NCI-H82 treated with DMSO at 0.1 percent for 48 hours (cell line): ENCODE data around the gene NPDC1.
A peak's percentile ranks its signal among the peaks of the same experiment; 100 is the strongest.

Source experiments
- DNase-seq: peaks from one replicate; lab custom pipeline; 2025; ENCODE audit not compliant: unreplicated experiment; lab: John Stamatoyannopoulos, UW

Gene NPDC1, protein sequence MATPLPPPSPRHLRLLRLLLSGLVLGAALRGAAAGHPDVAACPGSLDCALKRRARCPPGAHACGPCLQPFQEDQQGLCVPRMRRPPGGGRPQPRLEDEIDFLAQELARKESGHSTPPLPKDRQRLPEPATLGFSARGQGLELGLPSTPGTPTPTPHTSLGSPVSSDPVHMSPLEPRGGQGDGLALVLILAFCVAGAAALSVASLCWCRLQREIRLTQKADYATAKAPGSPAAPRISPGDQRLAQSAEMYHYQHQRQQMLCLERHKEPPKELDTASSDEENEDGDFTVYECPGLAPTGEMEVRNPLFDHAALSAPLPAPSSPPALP

GRCh38 chr9:137046088-137046787 lies at the start of gene NPDC1:
NPDC1 (minus strand) TSS chr9:137046177; CDS start chr9:137045989, 188 bp downstream.
- peak; percentile 31 for DNase-seq

GRCh38 chr9:137089232-137089947 lies 43.4 kb upstream of the NPDC1 start:
- no peak for DNase-seq

- no peak for DNase-seq
Measured at GRCh38 chr9:137088121-137088520, 42.1 kb upstream of the NPDC1 start.

DNA sequence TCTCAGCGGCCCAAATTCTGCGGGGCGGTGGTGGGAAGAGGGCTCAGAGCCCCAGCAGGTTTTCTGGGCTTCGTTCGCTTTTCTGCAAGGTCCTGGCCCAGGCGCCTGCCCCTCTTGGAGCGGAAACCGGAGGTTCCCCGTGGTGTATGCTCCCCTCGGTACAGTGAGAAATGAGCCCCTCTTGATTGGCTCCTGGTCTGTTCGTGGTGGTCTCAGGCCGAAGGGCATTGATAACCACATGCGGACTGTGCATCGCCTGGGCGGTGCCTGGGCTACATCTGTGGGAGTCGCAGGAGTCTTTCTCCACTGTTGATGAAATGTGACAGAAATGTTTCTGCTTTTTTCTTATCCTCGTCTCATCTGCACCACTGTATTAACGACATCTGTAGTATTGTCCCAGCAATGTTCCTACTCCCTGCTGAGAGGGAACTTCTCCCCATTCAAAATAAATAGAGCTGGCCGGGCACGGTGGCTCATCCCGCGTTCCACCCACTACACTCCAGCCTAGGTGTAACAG lies 41.5 kb upstream of the NPDC1 start:
- no peak for DNase-seq

- peak; percentile 96 for DNase-seq
Measured at GRCh38 chr9:137086531-137087408, 40.8 kb upstream of the NPDC1 start, which contains the start of gene MAN1B1. MAN1B1 (plus strand) TSS chr9:137086985; CDS start chr9:137087000, 15 bp downstream.

DNA sequence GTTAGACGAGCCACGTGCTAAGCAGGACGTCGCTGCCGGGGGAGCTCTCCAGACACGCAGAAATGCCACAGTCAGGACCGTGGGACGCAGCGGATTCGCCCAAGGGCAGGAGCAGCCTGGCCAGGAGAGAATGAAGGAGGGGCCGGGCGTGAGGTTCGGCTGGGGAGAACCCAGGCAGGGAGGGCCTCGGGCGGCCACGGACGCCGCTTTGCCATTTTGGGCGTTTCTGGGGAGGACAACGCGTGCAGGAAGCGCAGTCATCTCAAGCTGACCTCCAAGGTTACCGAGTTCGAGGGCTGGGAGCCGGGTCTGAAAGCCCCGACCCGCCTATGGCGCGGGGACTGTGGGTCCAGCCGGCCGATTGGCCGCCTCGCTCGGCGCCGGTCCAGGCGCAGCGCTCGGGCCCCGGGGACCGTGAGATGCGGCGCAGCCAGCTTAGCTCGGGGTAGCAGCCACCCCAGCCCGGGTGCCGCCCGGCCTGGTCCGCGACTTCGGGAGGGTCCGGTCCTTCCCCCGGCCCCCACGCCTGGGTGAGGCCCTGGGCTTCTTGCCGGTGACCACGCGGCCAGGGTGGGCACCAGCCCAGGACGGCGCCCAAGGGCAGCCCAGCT lies 40.0 kb upstream of the NPDC1 start:
- no peak for DNase-seq

- no peak for DNase-seq
Measured at GRCh38 chr9:137084526-137084925, 38.5 kb upstream of the NPDC1 start.

GRCh38 chr9:137083394-137084004 lies 37.5 kb upstream of the NPDC1 start:
- peak; percentile 75 for DNase-seq

- no peak for DNase-seq
Measured at GRCh38 chr9:137082925-137083290, 36.9 kb upstream of the NPDC1 start.

DNA sequence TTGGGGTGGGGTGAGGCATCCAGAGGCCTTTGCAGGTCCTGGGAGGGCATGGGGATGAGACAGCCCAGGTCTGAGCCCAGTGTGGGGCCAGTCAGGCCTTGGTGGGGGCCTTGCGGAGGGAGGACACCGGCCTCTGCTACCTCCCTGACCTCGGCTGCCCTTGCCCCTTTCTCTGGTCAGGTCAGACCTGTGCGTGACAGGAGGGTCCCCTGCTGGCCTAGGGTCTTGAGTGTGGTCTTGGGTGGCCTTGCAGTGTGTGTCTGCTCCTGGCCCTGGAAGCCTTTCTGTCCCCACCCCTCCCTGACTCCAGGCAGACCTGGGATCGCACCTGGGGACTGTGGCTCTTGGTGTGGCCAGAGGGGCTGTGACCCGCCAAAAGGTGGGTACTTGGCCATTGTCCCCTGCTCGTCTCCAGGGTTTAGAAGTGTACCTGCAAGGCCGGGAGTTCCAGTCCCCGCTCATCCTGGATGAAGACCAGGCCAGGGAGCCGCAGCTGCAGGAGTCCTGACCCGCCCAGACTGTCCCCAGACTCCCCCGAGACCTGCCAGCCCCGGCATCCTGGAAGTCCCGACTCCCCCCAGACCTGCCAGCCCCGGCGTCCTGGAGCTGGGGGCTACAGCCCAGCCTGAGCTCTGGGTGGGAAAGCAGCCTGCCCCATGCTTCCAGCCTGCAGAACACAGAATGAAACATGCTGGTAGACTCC lies 36.4 kb upstream of the NPDC1 start:
- no peak for DNase-seq

- no peak for DNase-seq
Measured at GRCh38 chr9:137080260-137081122, 34.5 kb upstream of the NPDC1 start.

DNA sequence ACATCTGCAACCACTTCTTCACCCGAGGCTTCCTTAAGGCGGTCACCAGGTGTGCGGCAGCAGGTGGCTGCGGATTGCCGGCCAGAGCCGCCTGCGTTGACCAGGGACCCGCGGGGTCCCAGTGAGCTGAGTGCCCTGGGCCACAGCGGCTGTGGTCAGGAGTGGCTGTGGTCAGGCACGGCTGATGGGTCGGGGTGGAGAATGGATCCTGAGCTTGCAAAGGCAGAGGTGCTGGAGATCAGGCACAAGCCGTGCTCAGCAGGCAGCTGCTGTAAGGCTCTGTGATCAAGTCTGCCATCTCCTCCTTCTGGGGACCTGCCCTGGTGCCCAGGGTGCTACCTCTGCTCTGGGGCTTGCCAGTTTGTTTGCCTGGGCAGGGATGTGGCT lies 33.4 kb upstream of the NPDC1 start:
- no peak for DNase-seq

DNA sequence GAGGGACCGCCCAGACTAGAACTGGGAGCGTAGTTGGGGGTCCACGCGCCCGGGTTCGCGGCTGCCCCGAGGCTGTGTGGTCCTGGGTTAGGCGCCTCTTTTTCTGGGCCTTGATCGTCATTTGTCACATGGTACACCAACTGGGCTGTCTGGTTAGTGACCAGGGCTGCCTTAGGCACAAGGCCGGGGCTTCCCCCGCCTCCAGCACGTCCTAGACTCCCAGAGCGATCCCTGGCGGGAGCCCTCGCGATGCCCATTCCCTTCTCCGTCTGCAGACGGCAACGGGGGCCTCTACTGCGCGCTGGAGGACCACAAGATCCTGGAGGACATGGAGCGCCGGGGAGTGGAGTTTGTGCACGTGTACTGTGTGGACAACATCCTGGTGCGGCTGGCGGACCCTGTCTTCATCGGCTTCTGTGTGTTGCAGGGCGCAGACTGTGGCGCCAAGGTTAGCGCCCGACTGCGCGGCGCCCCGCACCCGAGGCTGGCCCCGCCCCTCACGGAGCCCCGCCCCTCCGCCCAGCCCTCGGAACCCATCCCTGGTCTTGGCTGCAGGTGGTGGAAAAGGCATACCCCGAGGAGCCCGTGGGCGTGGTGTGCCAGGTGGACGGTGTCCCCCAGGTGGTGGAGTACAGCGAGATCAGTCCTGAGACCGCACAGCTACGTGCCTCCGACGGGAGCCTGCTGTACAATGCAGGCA lies 32.9 kb upstream of the NPDC1 start:
- no peak for DNase-seq

- DNase-seq = no peak
Measured at GRCh38 chr9:137077758-137078693, 32.0 kb upstream of the NPDC1 start.

GRCh38 chr9:137077010-137077747 lies 31.2 kb upstream of the NPDC1 start, which contains the start of gene UAP1L1:
UAP1L1 (plus strand) TSS chr9:137077517; CDS start chr9:137077533, 16 bp downstream.
- DNase-seq = no peak

- DNase-seq = no peak
Measured at GRCh38 chr9:137076636-137077009, 30.6 kb upstream of the NPDC1 start.
